IPS-NIHi7 (cell line): ENCODE measurements around the gene ZNF581.
A peak's percentile ranks its signal among the peaks of the same experiment; 100 is the strongest.

Source experiments
- DNase-seq: peaks from one replicate; pipeline ENCODE4 v3.0.0; 2012; ENCODE audit warnings: mixed read lengths; ENCODE audit errors: extremely low spot score

Gene ZNF581

GRCh38 chr19:55611300-55611982 lies 32.0 kb upstream of the ZNF581 start:
- DNase-seq: no peak

- no peak for DNase-seq
Measured at GRCh38 chr19:55611983-55612645, 31.3 kb upstream of the ZNF581 start.

- DNase-seq: no peak
Measured at GRCh38 chr19:55613396-55613795, 30.1 kb upstream of the ZNF581 start.

GRCh38 chr19:55613930-55614710 lies 29.3 kb upstream of the ZNF581 start:
- no peak for DNase-seq

- DNase-seq: no peak
Measured at GRCh38 chr19:55614711-55615542, 28.5 kb upstream of the ZNF581 start.

GRCh38 chr19:55615543-55616394 lies 27.7 kb upstream of the ZNF581 start:
- no peak for DNase-seq

- no peak for DNase-seq
Measured at GRCh38 chr19:55616395-55616875, 27.0 kb upstream of the ZNF581 start.

GRCh38 chr19:55617426-55617825 lies 26.0 kb upstream of the ZNF581 start:
- no peak for DNase-seq

- DNase-seq: no peak
Measured at GRCh38 chr19:55618426-55618825, 25.0 kb upstream of the ZNF581 start.

GRCh38 chr19:55619286-55619685 lies 24.2 kb upstream of the ZNF581 start:
- DNase-seq: no peak

GRCh38 chr19:55620410-55621204 lies 22.8 kb upstream of the ZNF581 start:
- DNase-seq: no peak

GRCh38 chr19:55621205-55621672 lies 22.2 kb upstream of the ZNF581 start:
- no peak for DNase-seq

- no peak for DNase-seq
Measured at GRCh38 chr19:55621673-55622231, 21.7 kb upstream of the ZNF581 start.

- no peak for DNase-seq
Measured at GRCh38 chr19:55622242-55622969, 21.0 kb upstream of the ZNF581 start.

- DNase-seq: no peak
Measured at GRCh38 chr19:55623130-55623529, 20.3 kb upstream of the ZNF581 start.

- DNase-seq: no peak
Measured at GRCh38 chr19:55623561-55623960, 19.9 kb upstream of the ZNF581 start.

GRCh38 chr19:55624109-55625003 lies 19.1 kb upstream of the ZNF581 start, which contains the start of gene ZNF784:
Gene ZNF784 (minus strand): TSS chr19:55624566. CDS start chr19:55624561, 5 bp downstream.
- DNase-seq: peak; percentile 91

GRCh38 chr19:55625004-55625326 lies 18.5 kb upstream of the ZNF581 start:
- no peak for DNase-seq
